Measurements from ENCODE around the gene OSBPL8. TPM values are rescaled to one million over a fixed set of nuclear protein-coding genes. Genes with fewer than 3 reads are reported as not detected.

OSBPL8 gene
- total RNA-seq, 1 experiment from 2014 or later = 28.0 TPM

- DNase-seq (ENCODE audit: low read depth) = no peak
These were observed 3.8 kb downstream of the OSBPL8 start for GRCh38 chr12:76555797-76556196.

- DNase-seq (ENCODE audit: low read depth) = no peak
These were observed 4.3 kb downstream of the OSBPL8 start for GRCh38 chr12:76555231-76555767.

- DNase-seq (ENCODE audit: low read depth) = no peak
These were observed 5.0 kb downstream of the OSBPL8 start for GRCh38 chr12:76554405-76555230.

GRCh38 chr12:76552343-76552938 lies 7.1 kb downstream of the OSBPL8 start:
- no peak for DNase-seq (ENCODE audit: low read depth)

- no peak for DNase-seq (ENCODE audit: low read depth)
These were observed 8.1 kb downstream of the OSBPL8 start for GRCh38 chr12:76551482-76551888.

GRCh38 chr12:76549131-76549530 lies 10.4 kb downstream of the OSBPL8 start:
- DNase-seq (ENCODE audit: low read depth) = no peak

- no peak for DNase-seq (ENCODE audit: low read depth)
These were observed 11.2 kb downstream of the OSBPL8 start for GRCh38 chr12:76548222-76548837.

- no peak for DNase-seq (ENCODE audit: low read depth)
These were observed 12.0 kb downstream of the OSBPL8 start for GRCh38 chr12:76547526-76547925.

- no peak for DNase-seq (ENCODE audit: low read depth)
These were observed 12.7 kb downstream of the OSBPL8 start for GRCh38 chr12:76546889-76547288.

GRCh38 chr12:76545486-76545885 lies 14.1 kb downstream of the OSBPL8 start:
- DNase-seq (ENCODE audit: low read depth) = no peak

GRCh38 chr12:76544601-76545261 lies 14.8 kb downstream of the OSBPL8 start:
- DNase-seq (ENCODE audit: low read depth) = no peak

GRCh38 chr12:76543813-76544347 lies 15.7 kb downstream of the OSBPL8 start:
- no peak for DNase-seq (ENCODE audit: low read depth)

GRCh38 chr12:76542908-76543307 lies 16.7 kb downstream of the OSBPL8 start:
- DNase-seq (ENCODE audit: low read depth) = no peak

- no peak for DNase-seq (ENCODE audit: low read depth)
These were observed 19.8 kb downstream of the OSBPL8 start for GRCh38 chr12:76539727-76540126.

- no peak for DNase-seq (ENCODE audit: low read depth)
These were observed 21.6 kb downstream of the OSBPL8 start for GRCh38 chr12:76537923-76538322.

- no peak for DNase-seq (ENCODE audit: low read depth)
These were observed 23.0 kb downstream of the OSBPL8 start for GRCh38 chr12:76536546-76536945.

- DNase-seq (ENCODE audit: low read depth) = no peak
These were observed 24.4 kb downstream of the OSBPL8 start for GRCh38 chr12:76535170-76535569.

GRCh38 chr12:76533331-76533730 lies 26.2 kb downstream of the OSBPL8 start:
- DNase-seq (ENCODE audit: low read depth) = no peak

GRCh38 chr12:76532520-76532919 lies 27.1 kb downstream of the OSBPL8 start:
- no peak for DNase-seq (ENCODE audit: low read depth)

- no peak for DNase-seq (ENCODE audit: low read depth)
These were observed 28.5 kb downstream of the OSBPL8 start for GRCh38 chr12:76531056-76531455.

GRCh38 chr12:76530516-76530915 lies 29.1 kb downstream of the OSBPL8 start:
- no peak for DNase-seq (ENCODE audit: low read depth)
